Trophoblast cell (in vitro differentiated cells and primary cell): Measurements from ENCODE around the gene FBXO2.

Experiments
- DNase-seq, 2 donors: peaks; one replicate each; pipeline ENCODE4 v3.0.0-alpha.2; 2016
- H2AFZ ChIP-seq: 2 replicates; pipeline ENCODE4 v1.6.1; 2013; ENCODE audit warnings: low read length, moderate library complexity, mild to moderate bottlenecking; ENCODE audit not compliant: insufficient read depth, poor library complexity
- H2AK5ac ChIP-seq: 2 replicates; pipeline ENCODE4 v1.6.1; 2013; ENCODE audit warnings: mild to moderate bottlenecking, low read length
- H2BK120ac ChIP-seq: 2 replicates; pipeline ENCODE4 v1.6.1; 2013; ENCODE audit warnings: low read length, mild to moderate bottlenecking, moderate library complexity; ENCODE audit not compliant: insufficient read depth, poor library complexity
- H2BK12ac ChIP-seq: 2 replicates; pipeline ENCODE4 v1.6.1; 2013; ENCODE audit warnings: mild to moderate bottlenecking, low read length, moderate library complexity
- H2BK5ac ChIP-seq: 2 replicates; pipeline ENCODE4 v1.6.1; 2013; ENCODE audit warnings: low read length, low read depth, moderate library complexity, mild to moderate bottlenecking; ENCODE audit not compliant: poor library complexity
- H3K14ac ChIP-seq: 2 replicates; pipeline ENCODE4 v1.6.1; 2013; ENCODE audit warnings: mild to moderate bottlenecking, low read length
- H3K18ac ChIP-seq: 2 replicates; pipeline ENCODE4 v1.6.1; 2013; ENCODE audit warnings: mild to moderate bottlenecking, low read length
- H3K23ac ChIP-seq: 2 replicates; pipeline ENCODE4 v1.6.1; 2013; ENCODE audit warnings: low read length
- H3K27ac ChIP-seq: 2 replicates; pipeline ENCODE4 v1.5.1; 2013; ENCODE audit warnings: low read depth, mild to moderate bottlenecking, inconsistent platforms, low read length, moderate library complexity
- H3K27me3 ChIP-seq: 2 replicates; pipeline ENCODE4 v1.6.1; 2013; ENCODE audit warnings: inconsistent platforms, mild to moderate bottlenecking, low read length, moderate library complexity; ENCODE audit not compliant: insufficient read depth
- H3K36me3 ChIP-seq, 2 experiments: 1 replicate in 1 of 2; 2 replicates in 1 of 2; pipeline ENCODE4 v1.6.1; 2013; ENCODE audit warnings: low read length in 2 of 2, mild to moderate bottlenecking in 2 of 2, moderate library complexity in 1 of 2; ENCODE audit not compliant: insufficient read depth in 2 of 2, control insufficient read depth in 1 of 2
- H3K4ac ChIP-seq: 2 replicates; pipeline ENCODE4 v1.6.1; 2013; ENCODE audit warnings: low read depth, mild to moderate bottlenecking, low read length, moderate library complexity
- H3K4me1 ChIP-seq, 2 experiments: 1 replicate in 1 of 2; 2 replicates in 1 of 2; pipeline ENCODE4 v1.6.1; 2013; ENCODE audit warnings: low read length in 2 of 2, mild to moderate bottlenecking in 2 of 2, moderate library complexity in 1 of 2; ENCODE audit not compliant: insufficient read depth in 2 of 2, control insufficient read depth in 1 of 2
- H3K4me2 ChIP-seq: 2 replicates; pipeline ENCODE4 v1.6.1; 2013; ENCODE audit warnings: inconsistent platforms, mild to moderate bottlenecking, low read length, moderate library complexity
- H3K4me3 ChIP-seq: 2 replicates; pipeline ENCODE4 v1.5.1; 2013; ENCODE audit warnings: mild to moderate bottlenecking, low read depth, low read length, inconsistent platforms
- H3K79me1 ChIP-seq: one replicate; pipeline ENCODE4 v1.6.1; 2013; ENCODE audit warnings: low read length
- H3K79me2 ChIP-seq: 2 replicates; pipeline ENCODE4 v1.6.1; 2013; ENCODE audit warnings: low read length, mild to moderate bottlenecking; ENCODE audit not compliant: control insufficient read depth, insufficient read depth, poor library complexity
- H3K9ac ChIP-seq: 2 replicates; pipeline ENCODE4 v1.6.1; 2013; ENCODE audit warnings: mild to moderate bottlenecking, low read length
- H3K9me3 ChIP-seq: 2 replicates; pipeline ENCODE4 v1.6.1; 2013; ENCODE audit warnings: low read depth, mild to moderate bottlenecking, control low read depth, inconsistent platforms, low read length; ENCODE audit not compliant: insufficient read depth
- H4K12ac ChIP-seq: 2 replicates; pipeline ENCODE4 v1.6.1; 2013; ENCODE audit warnings: low read depth, mild to moderate bottlenecking, low read length, moderate library complexity
- H4K8ac ChIP-seq: 2 replicates; pipeline ENCODE4 v1.6.1; 2013; ENCODE audit warnings: low read depth, mild to moderate bottlenecking, low read length, moderate library complexity
- H4K91ac ChIP-seq: one replicate; pipeline ENCODE4 v1.6.1; 2013; ENCODE audit warnings: low read depth, mild to moderate bottlenecking, low read length, moderate library complexity
- WGBS: extraction: QIAGEN DNeasy Blood & Tissue Kit; methylation state at CpG from one replicate; pipeline ENCODE4 v1.1.7; 2013; ENCODE audit warnings: missing lambda C conversion rate; ENCODE audit not compliant: insufficient read length, insufficient coverage; ENCODE audit errors: extremely low coverage; 5-methylcytosine and 5-hydroxymethylcytosine counted together

FBXO2 gene

GRCh38 chr1:11634365-11635192 is 19.6 kb downstream of the FBXO2 start:
- Histone ChIP-seq H2BK5ac (no peak overlapping the region), H3K36me3 (no peaks in the 10 kb centered on the region), H2BK120ac (no peak overlapping the region), H3K4me1 (no peaks in the 10 kb centered on the region), H4K8ac (no peak overlapping the region), H3K79me1 (no peaks in the 10 kb centered on the region), H3K4me3 (no peak overlapping the region), H3K79me2 (no peaks in the 10 kb centered on the region), H3K14ac (no peak overlapping the region), H4K91ac (no peak overlapping the region), H2BK12ac (no peak overlapping the region), H3K4ac (no peak overlapping the region), H3K27me3 (no peaks in the 10 kb centered on the region), H3K9me3 (peaks cover 2% of the 10 kb centered on the region), H4K12ac (no peak overlapping the region), H3K18ac (no peak overlapping the region), H3K27ac (no peak overlapping the region), H2AK5ac (no peak overlapping the region), H3K23ac (no peak overlapping the region), H2AFZ (no peak overlapping the region), H3K9ac (no peak overlapping the region), H3K4me2 (no peak overlapping the region)
- WGBS, result no CpG with 5 or more reads among the region's 11 CpGs
- DNase-seq, result no peak

GRCh38 chr1:11629184-11630016 is 24.8 kb downstream of the FBXO2 start:
- no peaks in the 10 kb centered on the region for H3K4me1 ChIP-seq

GRCh38 chr1:11628767-11629166 is 25.5 kb downstream of the FBXO2 start:
- no CpG with 5 or more reads among the region's 7 CpGs for WGBS
- no peak overlapping the region for H4K91ac ChIP-seq

More at GRCh38 chr1:11629184-11630016, 24.8 kb downstream of the FBXO2 start:
- Histone ChIP-seq H3K27me3 (no peaks in the 10 kb centered on the region), H3K4ac (no peak overlapping the region), H3K4me2 (no peak overlapping the region), H2AFZ (no peak overlapping the region), H4K8ac (no peak overlapping the region), H2BK12ac (no peak overlapping the region), H2BK120ac (no peak overlapping the region), H3K23ac (no peak overlapping the region), H3K9ac (no peak overlapping the region), H4K91ac (no peak overlapping the region), H3K79me1 (no peaks in the 10 kb centered on the region), H2BK5ac (no peak overlapping the region), H3K27ac (no peak overlapping the region), H3K9me3 (peaks cover 2% of the 10 kb centered on the region), H4K12ac (no peak overlapping the region), H3K4me3 (no peak overlapping the region), H3K18ac (no peak overlapping the region), H2AK5ac (no peak overlapping the region), H3K14ac (no peak overlapping the region), H3K36me3 (no peaks in the 10 kb centered on the region), H3K79me2 (no peaks in the 10 kb centered on the region)
- DNase-seq, result no peak
- WGBS, result no CpG with 5 or more reads among the region's 15 CpGs

GRCh38 chr1:11626551-11626950 is 27.7 kb downstream of the FBXO2 start:
- no peak for DNase-seq
- Histone ChIP-seq H3K79me1 (no peaks in the 10 kb centered on the region), H4K12ac (no peak overlapping the region), H3K23ac (no peak overlapping the region), H3K9me3 (peaks cover 2% of the 10 kb centered on the region), H3K27me3 (no peaks in the 10 kb centered on the region), H2BK120ac (no peak overlapping the region), H2BK5ac (no peak overlapping the region), H2AFZ (no peak overlapping the region), H3K18ac (no peak overlapping the region), H3K9ac (no peak overlapping the region), H3K36me3 (no peaks in the 10 kb centered on the region), H3K79me2 (no peaks in the 10 kb centered on the region), H2AK5ac (no peak overlapping the region), H3K4ac (no peak overlapping the region), H3K4me1 (no peaks in the 10 kb centered on the region), H4K8ac (no peak overlapping the region), H3K27ac (no peak overlapping the region), H3K14ac (no peak overlapping the region), H3K4me3 (no peak overlapping the region), H4K91ac (no peak overlapping the region), H3K4me2 (no peak overlapping the region), H2BK12ac (no peak overlapping the region)
- WGBS, result no CpG with 5 or more reads among the region's 3 CpGs

More at GRCh38 chr1:11628767-11629166, 25.5 kb downstream of the FBXO2 start:
- Histone ChIP-seq H3K4me2 (no peak overlapping the region), H3K4me3 (no peak overlapping the region), H4K8ac (no peak overlapping the region), H3K79me2 (no peaks in the 10 kb centered on the region), H2BK120ac (no peak overlapping the region), H3K4ac (no peak overlapping the region), H4K12ac (no peak overlapping the region), H2BK5ac (no peak overlapping the region), H2AFZ (no peak overlapping the region), H2BK12ac (no peak overlapping the region), H2AK5ac (no peak overlapping the region), H3K9ac (no peak overlapping the region), H3K18ac (no peak overlapping the region), H3K23ac (no peak overlapping the region), H3K27me3 (no peaks in the 10 kb centered on the region), H3K27ac (no peak overlapping the region), H3K4me1 (no peaks in the 10 kb centered on the region), H3K14ac (no peak overlapping the region), H3K36me3 (no peaks in the 10 kb centered on the region), H3K79me1 (no peaks in the 10 kb centered on the region), H3K9me3 (peaks cover 2% of the 10 kb centered on the region)
- no peak for DNase-seq
